A549 (cell line): ENCODE results near the gene TBC1D22A. TPM values are rescaled to one million over a fixed set of nuclear protein-coding genes. Genes with fewer than 3 reads are reported as not detected.

ENCODE experiments used
- ATAC-seq, 2 experiments: fragments of 200-7000 bp in 1 of 2; fragments of >200 bp in 1 of 2; cut with Nextera tagmentation in 1 of 2; cut with Tn5 transposase in 1 of 2; 3 replicates each; pipeline versions ENCODE4 v1.8.0 to v1.9.1; 2018 to 2020; ENCODE audit warnings: mild to moderate bottlenecking in 1 of 2, moderate library complexity in 1 of 2
- CTCF ChIA-PET: fragments of 300-600 bp; sonication (Branson Sonifier 250); formaldehyde crosslinking; extraction: SDS; loops from one replicate; lab custom pipeline; 2021; ENCODE audit warnings: antibody characterized with exemption, inconsistent platforms; lab: Yijun Ruan, JAX
- POLR2A ChIA-PET: fragments of 350-600 bp; formaldehyde crosslinking; extraction: SDS; loops from one replicate; lab custom pipeline; 2021; ENCODE audit warnings: antibody characterized with exemption, inconsistent platforms; lab: Yijun Ruan, JAX
- DNase-seq, 2 experiments: peaks; one replicate each; pipeline versions ENCODE4 v3.0.0 to v3.0.0-alpha.2; 2011 to 2016; ENCODE audit warnings: low read depth in 1 of 2, low spot score in 1 of 2
- FAIRE-seq: peaks from 2 replicates; lab custom pipeline; 2011; peaks lifted over from hg19 to GRCh38; lab: Jason Lieb, UNC
- H3K27ac ChIP-seq, 2 experiments: fragments of >200 bp; sonication (Bioruptor Twin); formaldehyde crosslinking; 3 replicates each; pipeline ENCODE4 v1.5.1; 2016 to 2017
- H3K4me1 ChIP-seq: fragments of >200 bp; sonication (Bioruptor Twin); formaldehyde crosslinking; 3 replicates; pipeline ENCODE4 v1.6.1; 2016
- H3K4me2 ChIP-seq: fragments of >200 bp; sonication (Bioruptor Twin); formaldehyde crosslinking; 3 replicates; pipeline ENCODE4 v1.6.1; 2016
- H3K4me3 ChIP-seq: fragments of >200 bp; sonication (Bioruptor Twin); formaldehyde crosslinking; 3 replicates; pipeline ENCODE4 v1.5.1; 2016
- H3K9me3 ChIP-seq: fragments of >200 bp; sonication (Bioruptor Twin); formaldehyde crosslinking; 3 replicates; pipeline ENCODE4 v1.6.1; 2016
- BHLHE40 ChIP-seq: IDR thresholded peaks from 2 replicates; pipeline ENCODE4 v1.6.1; 2012; ENCODE audit warnings: low read depth, low read length, inconsistent platforms
- CHD2 ChIP-seq: fragments of 150-350 bp; IDR thresholded peaks from 2 replicates; pipeline ENCODE4 v1.6.1; 2014; ENCODE audit warnings: low read length; ENCODE audit not compliant: partially characterized antibody
- EHF ChIP-seq: fragments of 250-450 bp; sonication (Bioruptor Pico); IDR thresholded peaks from 2 replicates; pipeline ENCODE4 v1.5.0; 2020; ENCODE audit warnings: mild to moderate bottlenecking
- EHMT2 ChIP-seq: fragments of 200-600 bp; sonication (generic); IDR thresholded peaks from 2 replicates; pipeline ENCODE4 v1.6.1; 2016; ENCODE audit warnings: antibody characterized with exemption, low read depth, mild to moderate bottlenecking, moderate library complexity
- ESRRA ChIP-seq: fragments of 150-350 bp; IDR thresholded peaks from 2 replicates; pipeline ENCODE4 v1.6.1; 2014; ENCODE audit warnings: mild to moderate bottlenecking, low read length, borderline replicate concordance
- GATA3 ChIP-seq: IDR thresholded peaks from 2 replicates; pipeline ENCODE4 v1.6.1; 2012; ENCODE audit warnings: borderline replicate concordance
- HEYL ChIP-seq: fragments of 250-450 bp; sonication (Bioruptor Pico); IDR thresholded peaks from 2 replicates; pipeline ENCODE4 v1.8.0; 2021; ENCODE audit warnings: mild to moderate bottlenecking, moderate library complexity
- HOXA7 ChIP-seq: fragments of 250-450 bp; sonication (Bioruptor Pico); IDR thresholded peaks from 2 replicates; pipeline ENCODE4 v1.5.0; 2020; ENCODE audit warnings: mild to moderate bottlenecking, moderate library complexity
- JUNB ChIP-seq: fragments of >200 bp; sonication (Bioruptor Twin); formaldehyde crosslinking; IDR thresholded peaks from 2 replicates; pipeline ENCODE4 v1.6.1; 2016
- KDM5A ChIP-seq: fragments of 200-600 bp; sonication (generic); IDR thresholded peaks from 2 replicates; pipeline ENCODE4 v1.6.1; 2016; ENCODE audit warnings: antibody characterized with exemption, mild to moderate bottlenecking
- MAZ ChIP-seq: fragments of 150-350 bp; IDR thresholded peaks from 2 replicates; pipeline ENCODE4 v1.6.1; 2014; ENCODE audit warnings: antibody characterized with exemption, low read depth, low read length, borderline replicate concordance
- PHF8 ChIP-seq: fragments of 200-600 bp; sonication (generic); IDR thresholded peaks from 2 replicates; pipeline ENCODE4 v1.6.1; 2016; ENCODE audit warnings: low read depth, mild to moderate bottlenecking, antibody characterized with exemption, moderate library complexity, borderline replicate concordance
- POLR2A ChIP-seq: IDR thresholded peaks from 2 replicates; pipeline ENCODE4 v1.6.1; 2012; ENCODE audit warnings: mild to moderate bottlenecking, low read length
- RARB ChIP-seq: fragments of 250-450 bp; sonication (Bioruptor Pico); IDR thresholded peaks from 2 replicates; pipeline ENCODE4 v1.8.0; 2021; ENCODE audit warnings: mild to moderate bottlenecking, moderate library complexity
- SMC3 ChIP-seq: fragments of >200 bp; sonication (Bioruptor Twin); formaldehyde crosslinking; IDR thresholded peaks from 3 replicates; pipeline ENCODE4 v1.6.1; 2018; ENCODE audit warnings: inconsistent platforms
- SREBF2 ChIP-seq: fragments of 450-650 bp; IDR thresholded peaks from 2 replicates; pipeline ENCODE4 v1.6.1; 2014; ENCODE audit warnings: mild to moderate bottlenecking, moderate library complexity
- TFCP2L1 ChIP-seq: fragments of 250-450 bp; sonication (Bioruptor Pico); IDR thresholded peaks from 2 replicates; pipeline ENCODE4 v1.5.0; 2021; ENCODE audit warnings: mild to moderate bottlenecking
- ZFP36 ChIP-seq: fragments of 450-650 bp; IDR thresholded peaks from 2 replicates; pipeline ENCODE4 v1.6.1; 2014; ENCODE audit warnings: borderline replicate concordance; ENCODE audit not compliant: partially characterized antibody
- WGBS: methylation state at CpG from one replicate; pipeline ENCODE4 v1.1.6; 2017; ENCODE audit errors: missing lambda C conversion rate; 5-methylcytosine and 5-hydroxymethylcytosine counted together
- polyA plus RNA-seq, 4 experiments: library from polyadenylated mRNA; depleted of rRNA in 3 of 4; stranded (reverse); fragments of >200 nt; fragmentation: RNase III in 1 of 4; extraction: RNeasy Plus Mini Kit Qiagen cat#74134 plus additional on column Dnase treatment in 1 of 4; gene quantifications; 2 replicates in 3 of 4; 3 replicates in 1 of 4; pipeline ENCODE4 v1.2.3, GENCODE V29; 2011 to 2017
- TF ChIP-seq, protein P1 (sequence below): fragments of 250-450 bp; sonication (Bioruptor Pico); IDR thresholded peaks from 2 replicates; pipeline ENCODE4 v1.5.0; 2021; ENCODE audit warnings: mild to moderate bottlenecking, moderate library complexity, borderline replicate concordance
- TF ChIP-seq, protein P2 (sequence below): fragments of 200-600 bp; sonication (generic); IDR thresholded peaks from 2 replicates; pipeline ENCODE4 v1.6.1; 2016; ENCODE audit warnings: antibody characterized with exemption, mild to moderate bottlenecking, moderate library complexity
- TF ChIP-seq, protein P3 (sequence below): IDR thresholded peaks from 2 replicates; pipeline ENCODE4 v1.6.1; 2012
- TF ChIP-seq, protein P4 (sequence below): fragments of >200 bp; sonication (Bioruptor Twin); formaldehyde crosslinking; IDR thresholded peaks from 3 replicates; pipeline ENCODE4 v1.5.1; 2016

TBC1D22A gene
- polyA plus RNA-seq, 2 of the 4 experiments (the other 2 are of a cell fraction), result 8.9 to 10.8 TPM

DNA sequence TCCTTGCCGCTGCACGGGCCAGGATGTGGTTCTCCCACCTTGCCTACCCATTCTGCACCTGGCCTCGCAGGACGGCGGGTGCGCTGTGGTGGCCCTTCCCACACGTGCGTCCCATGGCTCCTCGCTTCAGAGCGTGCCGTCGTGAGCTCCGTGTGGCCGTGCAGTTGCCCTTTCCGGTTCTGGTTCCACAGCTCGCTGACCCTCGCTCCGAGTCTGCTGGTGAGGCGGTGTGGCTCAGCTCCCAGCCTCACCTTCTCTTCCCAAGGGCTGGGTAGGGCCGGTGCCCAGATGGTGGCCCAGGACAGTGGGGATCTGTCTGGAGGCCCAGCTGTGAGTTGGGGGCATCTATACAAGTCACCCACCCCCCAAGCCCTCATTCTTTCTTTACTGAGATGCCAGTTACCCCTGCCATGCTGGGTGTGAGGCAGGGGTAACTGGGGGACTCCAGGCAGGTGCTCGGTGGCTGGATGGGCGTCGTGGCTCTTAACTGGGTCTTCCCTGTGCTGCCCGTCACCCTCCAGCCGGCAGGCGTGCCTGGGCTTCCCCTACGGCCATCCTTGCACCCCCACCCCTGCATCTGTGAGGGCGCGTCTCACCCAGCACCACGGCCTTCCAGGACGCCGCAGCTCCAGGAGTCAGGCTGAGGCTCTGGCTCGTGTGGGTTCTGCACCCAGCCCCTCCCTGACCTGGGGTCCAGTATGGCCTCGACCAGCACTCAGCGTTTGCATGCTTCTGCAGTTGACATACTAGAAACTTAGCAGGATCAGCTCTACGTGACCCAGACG, 395.2 kb downstream of the TBC1D22A start:
- POLR2A ChIA-PET, result no interaction called here
- TF ChIP-seq PHF8 (no peak), GATA3 (no peak), TFCP2L1 (CRISPR knock-in tag) (no peak), CHD2 (no peak), ESRRA (no peak), BHLHE40 (no peak)
- Histone ChIP-seq H3K27ac (no peak overlapping the region), H3K4me3 (no peak overlapping the region), H3K4me1 (no peaks in the 10 kb centered on the region), H3K4me2 (no peak overlapping the region), H3K9me3 (no peaks in the 10 kb centered on the region)
- CTCF ChIA-PET, result no interaction called here
- ATAC-seq (no peak), FAIRE-seq (no peak), DNase-seq (no peak)
- WGBS, result 94% methylated on average over 17 of the region's 37 CpGs

DNA sequence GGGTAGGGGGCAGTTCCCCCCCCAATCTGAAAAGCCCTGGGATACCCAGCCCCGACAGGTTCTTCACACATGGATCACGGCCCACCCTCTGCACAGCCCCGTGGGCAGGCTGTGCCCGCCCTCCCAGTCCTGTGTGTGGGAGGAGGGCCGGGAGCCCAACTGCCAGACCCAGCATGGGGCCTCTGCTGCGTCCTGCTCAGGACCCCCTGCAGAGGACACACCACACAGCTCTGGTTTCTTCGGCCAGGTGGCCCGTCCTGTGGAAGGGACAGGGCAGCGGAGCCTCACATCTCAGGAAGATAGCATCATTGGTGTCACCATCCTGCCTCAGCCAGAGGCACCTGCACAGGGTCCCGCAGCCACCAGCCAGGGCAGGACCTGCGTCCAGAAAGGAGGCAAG, 396.0 kb downstream of the TBC1D22A start:
- Histone ChIP-seq H3K9me3 (no peaks in the 10 kb centered on the region), H3K27ac (no peak overlapping the region), H3K4me1 (no peaks in the 10 kb centered on the region), H3K4me3 (no peak overlapping the region), H3K4me2 (no peak overlapping the region)
- WGBS, result 85% methylated on average over 2 of the region's 11 CpGs
- CTCF ChIA-PET, result no interaction called here
- POLR2A ChIA-PET, result no interaction called here
- TF ChIP-seq RARB (CRISPR knock-in tag) (no peak), JUNB (no peak), ESRRA (no peak), EHF (CRISPR knock-in tag) (no peak), SMC3 (no peak), KDM5A (no peak), ZFP36 (no peak), MAZ (no peak), POLR2A (no peak), BHLHE40 (no peak), HEYL (CRISPR knock-in tag) (no peak), EHMT2 (no peak), HOXA7 (CRISPR knock-in tag) (no peak), TFCP2L1 (CRISPR knock-in tag) (no peak), SREBF2 (no peak), PHF8 (no peak)
- TF ChIP-seq, protein P1, sequence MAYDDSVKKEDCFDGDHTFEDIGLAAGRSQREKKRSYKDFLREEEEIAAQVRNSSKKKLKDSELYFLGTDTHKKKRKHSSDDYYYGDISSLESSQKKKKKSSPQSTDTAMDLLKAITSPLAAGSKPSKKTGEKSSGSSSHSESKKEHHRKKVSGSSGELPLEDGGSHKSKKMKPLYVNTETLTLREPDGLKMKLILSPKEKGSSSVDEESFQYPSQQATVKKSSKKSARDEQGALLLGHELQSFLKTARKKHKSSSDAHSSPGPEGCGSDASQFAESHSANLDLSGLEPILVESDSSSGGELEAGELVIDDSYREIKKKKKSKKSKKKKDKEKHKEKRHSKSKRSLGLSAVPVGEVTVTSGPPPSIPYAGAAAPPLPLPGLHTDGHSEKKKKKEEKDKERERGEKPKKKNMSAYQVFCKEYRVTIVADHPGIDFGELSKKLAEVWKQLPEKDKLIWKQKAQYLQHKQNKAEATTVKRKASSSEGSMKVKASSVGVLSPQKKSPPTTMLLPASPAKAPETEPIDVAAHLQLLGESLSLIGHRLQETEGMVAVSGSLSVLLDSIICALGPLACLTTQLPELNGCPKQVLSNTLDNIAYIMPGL, result no peak
- TF ChIP-seq, protein P2, sequence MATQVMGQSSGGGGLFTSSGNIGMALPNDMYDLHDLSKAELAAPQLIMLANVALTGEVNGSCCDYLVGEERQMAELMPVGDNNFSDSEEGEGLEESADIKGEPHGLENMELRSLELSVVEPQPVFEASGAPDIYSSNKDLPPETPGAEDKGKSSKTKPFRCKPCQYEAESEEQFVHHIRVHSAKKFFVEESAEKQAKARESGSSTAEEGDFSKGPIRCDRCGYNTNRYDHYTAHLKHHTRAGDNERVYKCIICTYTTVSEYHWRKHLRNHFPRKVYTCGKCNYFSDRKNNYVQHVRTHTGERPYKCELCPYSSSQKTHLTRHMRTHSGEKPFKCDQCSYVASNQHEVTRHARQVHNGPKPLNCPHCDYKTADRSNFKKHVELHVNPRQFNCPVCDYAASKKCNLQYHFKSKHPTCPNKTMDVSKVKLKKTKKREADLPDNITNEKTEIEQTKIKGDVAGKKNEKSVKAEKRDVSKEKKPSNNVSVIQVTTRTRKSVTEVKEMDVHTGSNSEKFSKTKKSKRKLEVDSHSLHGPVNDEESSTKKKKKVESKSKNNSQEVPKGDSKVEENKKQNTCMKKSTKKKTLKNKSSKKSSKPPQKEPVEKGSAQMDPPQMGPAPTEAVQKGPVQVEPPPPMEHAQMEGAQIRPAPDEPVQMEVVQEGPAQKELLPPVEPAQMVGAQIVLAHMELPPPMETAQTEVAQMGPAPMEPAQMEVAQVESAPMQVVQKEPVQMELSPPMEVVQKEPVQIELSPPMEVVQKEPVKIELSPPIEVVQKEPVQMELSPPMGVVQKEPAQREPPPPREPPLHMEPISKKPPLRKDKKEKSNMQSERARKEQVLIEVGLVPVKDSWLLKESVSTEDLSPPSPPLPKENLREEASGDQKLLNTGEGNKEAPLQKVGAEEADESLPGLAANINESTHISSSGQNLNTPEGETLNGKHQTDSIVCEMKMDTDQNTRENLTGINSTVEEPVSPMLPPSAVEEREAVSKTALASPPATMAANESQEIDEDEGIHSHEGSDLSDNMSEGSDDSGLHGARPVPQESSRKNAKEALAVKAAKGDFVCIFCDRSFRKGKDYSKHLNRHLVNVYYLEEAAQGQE, result no peak
- TF ChIP-seq, protein P3, sequence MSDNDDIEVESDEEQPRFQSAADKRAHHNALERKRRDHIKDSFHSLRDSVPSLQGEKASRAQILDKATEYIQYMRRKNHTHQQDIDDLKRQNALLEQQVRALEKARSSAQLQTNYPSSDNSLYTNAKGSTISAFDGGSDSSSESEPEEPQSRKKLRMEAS, result no peak
- TF ChIP-seq, protein P4, sequence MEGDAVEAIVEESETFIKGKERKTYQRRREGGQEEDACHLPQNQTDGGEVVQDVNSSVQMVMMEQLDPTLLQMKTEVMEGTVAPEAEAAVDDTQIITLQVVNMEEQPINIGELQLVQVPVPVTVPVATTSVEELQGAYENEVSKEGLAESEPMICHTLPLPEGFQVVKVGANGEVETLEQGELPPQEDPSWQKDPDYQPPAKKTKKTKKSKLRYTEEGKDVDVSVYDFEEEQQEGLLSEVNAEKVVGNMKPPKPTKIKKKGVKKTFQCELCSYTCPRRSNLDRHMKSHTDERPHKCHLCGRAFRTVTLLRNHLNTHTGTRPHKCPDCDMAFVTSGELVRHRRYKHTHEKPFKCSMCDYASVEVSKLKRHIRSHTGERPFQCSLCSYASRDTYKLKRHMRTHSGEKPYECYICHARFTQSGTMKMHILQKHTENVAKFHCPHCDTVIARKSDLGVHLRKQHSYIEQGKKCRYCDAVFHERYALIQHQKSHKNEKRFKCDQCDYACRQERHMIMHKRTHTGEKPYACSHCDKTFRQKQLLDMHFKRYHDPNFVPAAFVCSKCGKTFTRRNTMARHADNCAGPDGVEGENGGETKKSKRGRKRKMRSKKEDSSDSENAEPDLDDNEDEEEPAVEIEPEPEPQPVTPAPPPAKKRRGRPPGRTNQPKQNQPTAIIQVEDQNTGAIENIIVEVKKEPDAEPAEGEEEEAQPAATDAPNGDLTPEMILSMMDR, result no peak
- no peak for DNase-seq
- ATAC-seq, result no peak
- FAIRE-seq, result no peak
